ENCODE measurements around the gene APOBEC3B.

DNA sequence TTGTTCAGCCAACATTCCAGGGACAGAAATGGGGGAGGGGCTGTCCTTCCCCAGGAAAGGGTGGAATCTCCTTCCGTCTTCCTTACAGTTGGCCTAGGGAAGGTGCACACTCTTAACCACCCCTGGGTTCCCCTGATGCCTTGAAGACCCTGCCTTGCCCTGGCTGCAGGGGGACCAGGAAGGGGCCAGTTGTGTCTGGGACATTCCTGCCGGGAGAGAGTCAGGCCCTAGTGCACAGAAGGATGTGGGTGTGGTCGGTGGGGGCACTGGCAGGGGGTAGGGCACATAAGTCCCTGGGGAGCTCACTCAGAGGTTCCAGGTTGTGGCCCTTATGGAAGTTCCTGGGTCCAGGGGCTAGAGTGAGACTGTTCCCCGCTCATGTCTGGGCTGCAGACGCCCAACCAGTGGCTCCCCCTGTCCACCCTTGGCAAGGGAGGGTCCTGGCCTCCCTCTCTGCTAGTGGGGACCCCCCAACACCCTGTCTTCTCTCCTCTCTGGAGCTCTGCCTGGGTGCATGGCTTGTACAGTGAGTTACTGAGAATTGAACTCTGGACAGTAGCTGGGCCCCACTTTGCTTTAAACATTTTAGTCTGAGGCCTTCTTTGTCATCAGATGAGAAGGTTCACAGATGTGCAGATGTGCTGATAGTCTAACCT lies 26.8 kb upstream of the APOBEC3B start:
- TF ChIP-seq, protein P1, sequence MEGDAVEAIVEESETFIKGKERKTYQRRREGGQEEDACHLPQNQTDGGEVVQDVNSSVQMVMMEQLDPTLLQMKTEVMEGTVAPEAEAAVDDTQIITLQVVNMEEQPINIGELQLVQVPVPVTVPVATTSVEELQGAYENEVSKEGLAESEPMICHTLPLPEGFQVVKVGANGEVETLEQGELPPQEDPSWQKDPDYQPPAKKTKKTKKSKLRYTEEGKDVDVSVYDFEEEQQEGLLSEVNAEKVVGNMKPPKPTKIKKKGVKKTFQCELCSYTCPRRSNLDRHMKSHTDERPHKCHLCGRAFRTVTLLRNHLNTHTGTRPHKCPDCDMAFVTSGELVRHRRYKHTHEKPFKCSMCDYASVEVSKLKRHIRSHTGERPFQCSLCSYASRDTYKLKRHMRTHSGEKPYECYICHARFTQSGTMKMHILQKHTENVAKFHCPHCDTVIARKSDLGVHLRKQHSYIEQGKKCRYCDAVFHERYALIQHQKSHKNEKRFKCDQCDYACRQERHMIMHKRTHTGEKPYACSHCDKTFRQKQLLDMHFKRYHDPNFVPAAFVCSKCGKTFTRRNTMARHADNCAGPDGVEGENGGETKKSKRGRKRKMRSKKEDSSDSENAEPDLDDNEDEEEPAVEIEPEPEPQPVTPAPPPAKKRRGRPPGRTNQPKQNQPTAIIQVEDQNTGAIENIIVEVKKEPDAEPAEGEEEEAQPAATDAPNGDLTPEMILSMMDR (IDR thresholded peaks at IDR 0.05; ENCODE audit: low read length), result no peak
- TF ChIP-seq EZH2 (IDR thresholded peaks at IDR 0.05; ENCODE audit: borderline replicate concordance, low read length), result no peak

All from OCI-LY1 (cell line).